Neural crest cell (in vitro differentiated cells): Measurements from ENCODE around the gene ARL15. TPM values are rescaled to one million over a fixed set of nuclear protein-coding genes. Genes with fewer than 3 reads are reported as not detected.
"Not testable (repeated sequence)": the region's sequence is repeated elsewhere in the genome, so short reads cannot be mapped to it uniquely, and the experiment has no call there.

Source experiments
- DNase-seq: peaks from one replicate; pipeline ENCODE4 v3.0.0; 2021; ENCODE audit warnings: low read depth, mixed read lengths, low spot score
- H3K27ac Mint-ChIP-seq: one replicate; pipeline ENCODE4 v1.8.0; 2021; ENCODE audit warnings: mild to moderate bottlenecking, mixed read lengths; ENCODE audit not compliant: unreplicated experiment
- H3K27me3 Mint-ChIP-seq: 2 replicates; pipeline ENCODE4 v1.8.0; 2021; ENCODE audit warnings: low read depth, mild to moderate bottlenecking, mixed read lengths
- H3K36me3 Mint-ChIP-seq: 2 replicates; pipeline ENCODE4 v1.8.0; 2021; ENCODE audit warnings: low read depth, mild to moderate bottlenecking, mixed read lengths
- H3K4me1 Mint-ChIP-seq: 2 replicates; pipeline ENCODE4 v1.8.0; 2021; ENCODE audit warnings: mixed read lengths
- H3K4me3 Mint-ChIP-seq: one replicate; pipeline ENCODE4 v1.8.0; 2021; ENCODE audit warnings: mild to moderate bottlenecking, mixed read lengths
- H3K9me3 Mint-ChIP-seq: 2 replicates; pipeline ENCODE4 v1.8.0; 2021; ENCODE audit warnings: mixed read lengths
- total RNA-seq: library from RNA; stranded (reverse); gene quantifications from 2 replicates; pipeline ENCODE4 v1.2.1, GENCODE V29; 2021
- TF ChIP-seq, protein P1 (sequence below): fragments of 200-600 bp; sonication (generic); conservative IDR thresholded peaks from 2 replicates; pipeline ENCODE4 v1.5.0; 2021; ENCODE audit warnings: antibody characterized with exemption, mild to moderate bottlenecking

ARL15 gene
- total RNA-seq, 1 donor from 2014 or later, result 18.4 TPM

DNA sequence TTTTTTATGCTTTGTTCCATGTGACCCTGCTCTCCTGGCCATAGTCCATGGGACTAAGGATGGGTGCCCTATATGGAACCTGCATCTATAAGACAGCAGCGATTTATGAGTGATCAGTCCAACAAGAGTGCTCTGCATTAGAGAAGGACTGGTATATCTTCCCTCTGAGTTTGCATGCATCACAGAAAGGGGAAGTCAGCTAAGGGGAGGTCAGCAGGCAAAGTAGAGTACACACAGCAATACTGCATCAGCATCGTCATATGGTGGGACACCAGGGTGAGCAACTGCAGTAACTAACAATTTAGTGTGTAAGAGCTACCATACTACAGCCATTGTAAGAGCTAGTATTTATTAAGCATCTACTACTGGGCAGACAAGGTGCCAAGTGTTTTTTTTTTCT is 438.6 kb downstream of the ARL15 start:
- no peaks in the 10 kb centered on the region for H3K27me3 Mint-ChIP-seq
- TF ChIP-seq, protein P1, sequence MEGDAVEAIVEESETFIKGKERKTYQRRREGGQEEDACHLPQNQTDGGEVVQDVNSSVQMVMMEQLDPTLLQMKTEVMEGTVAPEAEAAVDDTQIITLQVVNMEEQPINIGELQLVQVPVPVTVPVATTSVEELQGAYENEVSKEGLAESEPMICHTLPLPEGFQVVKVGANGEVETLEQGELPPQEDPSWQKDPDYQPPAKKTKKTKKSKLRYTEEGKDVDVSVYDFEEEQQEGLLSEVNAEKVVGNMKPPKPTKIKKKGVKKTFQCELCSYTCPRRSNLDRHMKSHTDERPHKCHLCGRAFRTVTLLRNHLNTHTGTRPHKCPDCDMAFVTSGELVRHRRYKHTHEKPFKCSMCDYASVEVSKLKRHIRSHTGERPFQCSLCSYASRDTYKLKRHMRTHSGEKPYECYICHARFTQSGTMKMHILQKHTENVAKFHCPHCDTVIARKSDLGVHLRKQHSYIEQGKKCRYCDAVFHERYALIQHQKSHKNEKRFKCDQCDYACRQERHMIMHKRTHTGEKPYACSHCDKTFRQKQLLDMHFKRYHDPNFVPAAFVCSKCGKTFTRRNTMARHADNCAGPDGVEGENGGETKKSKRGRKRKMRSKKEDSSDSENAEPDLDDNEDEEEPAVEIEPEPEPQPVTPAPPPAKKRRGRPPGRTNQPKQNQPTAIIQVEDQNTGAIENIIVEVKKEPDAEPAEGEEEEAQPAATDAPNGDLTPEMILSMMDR, result no peak
- no peak for DNase-seq

DNA sequence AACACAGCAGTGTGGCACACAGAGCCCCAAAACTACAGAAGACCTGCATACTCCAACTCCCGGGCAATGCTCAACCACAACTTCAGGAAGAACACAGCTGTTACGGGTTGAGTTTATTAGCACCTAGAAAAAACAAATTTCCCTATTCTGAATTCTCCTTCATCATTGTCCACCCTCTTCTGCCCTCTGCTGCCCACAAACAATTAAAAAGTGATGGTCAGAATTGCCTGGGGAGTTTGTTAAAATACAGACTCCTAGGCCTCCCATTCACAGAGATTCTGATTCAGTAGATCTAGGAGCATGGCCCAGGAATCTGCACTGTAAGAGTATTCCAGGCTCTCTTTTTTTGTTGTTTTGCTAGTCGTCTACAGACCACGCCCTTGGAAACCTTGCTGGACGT is 439.3 kb downstream of the ARL15 start:
- DNase-seq, result no peak
- H3K27ac Mint-ChIP-seq, result no peak overlapping the region
- H3K36me3 Mint-ChIP-seq, result peaks cover 2% of the 10 kb centered on the region
- TF ChIP-seq, protein P1, result no peak
- no peaks in the 10 kb centered on the region for H3K27me3 Mint-ChIP-seq
- H3K4me1 Mint-ChIP-seq, result no peaks in the 10 kb centered on the region
- peaks cover 9% of the 10 kb centered on the region for H3K9me3 Mint-ChIP-seq
- no peak overlapping the region for H3K4me3 Mint-ChIP-seq

More for the DNA sequence above, 438.6 kb downstream of the ARL15 start:
- peaks cover 2% of the 10 kb centered on the region for H3K36me3 Mint-ChIP-seq
- H3K27ac Mint-ChIP-seq, result no peak overlapping the region
- H3K9me3 Mint-ChIP-seq, result peaks cover 9% of the 10 kb centered on the region
- H3K4me3 Mint-ChIP-seq, result no peak overlapping the region
- H3K4me1 Mint-ChIP-seq, result no peaks in the 10 kb centered on the region

DNA sequence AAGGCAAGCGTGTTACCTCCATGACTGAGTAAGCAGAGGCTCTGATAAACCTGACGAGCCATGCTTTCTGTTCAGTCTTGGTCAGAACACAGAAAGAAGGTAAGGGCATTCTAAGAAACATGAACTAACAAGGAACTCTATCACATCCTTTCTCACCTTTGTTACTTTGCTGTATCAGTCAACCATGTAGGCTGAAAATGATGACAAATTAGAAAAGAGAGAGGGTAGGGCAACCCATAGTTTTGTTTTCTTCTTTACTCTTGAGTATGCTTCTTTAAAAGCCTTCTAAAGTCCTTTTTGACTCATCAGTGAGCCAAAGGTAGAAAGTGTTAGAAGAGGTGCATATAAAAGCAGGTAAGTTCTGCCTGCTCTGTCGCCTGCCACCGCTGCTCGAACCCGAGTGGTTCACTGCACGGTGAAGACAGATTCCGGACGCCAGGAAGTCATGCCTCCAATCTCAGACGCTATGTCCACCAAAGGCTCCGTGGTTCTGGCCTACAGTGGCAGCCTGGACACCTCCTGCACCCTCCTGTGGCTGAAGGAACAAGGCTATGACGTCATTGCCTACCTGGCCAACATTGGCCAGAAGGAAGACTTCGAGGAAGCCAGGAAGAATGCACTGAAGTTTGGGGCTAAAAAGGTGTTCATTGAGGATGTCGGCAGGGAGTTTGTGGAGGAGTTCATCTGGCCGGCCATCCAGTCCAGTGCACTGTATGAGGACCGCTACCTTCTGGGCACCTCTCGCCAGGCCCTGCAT is 451.5 kb downstream of the ARL15 start:
- H3K27ac Mint-ChIP-seq, result no peak overlapping the region
- TF ChIP-seq, protein P1, result no peak
- H3K27me3 Mint-ChIP-seq, result no peaks in the 10 kb centered on the region
- H3K9me3 Mint-ChIP-seq, result peaks cover 17% of the 10 kb centered on the region
- no peak for DNase-seq
- H3K36me3 Mint-ChIP-seq, result peaks cover 9% of the 10 kb centered on the region
- H3K4me1 Mint-ChIP-seq, result no peaks in the 10 kb centered on the region
- H3K4me3 Mint-ChIP-seq, result no peak overlapping the region

DNA sequence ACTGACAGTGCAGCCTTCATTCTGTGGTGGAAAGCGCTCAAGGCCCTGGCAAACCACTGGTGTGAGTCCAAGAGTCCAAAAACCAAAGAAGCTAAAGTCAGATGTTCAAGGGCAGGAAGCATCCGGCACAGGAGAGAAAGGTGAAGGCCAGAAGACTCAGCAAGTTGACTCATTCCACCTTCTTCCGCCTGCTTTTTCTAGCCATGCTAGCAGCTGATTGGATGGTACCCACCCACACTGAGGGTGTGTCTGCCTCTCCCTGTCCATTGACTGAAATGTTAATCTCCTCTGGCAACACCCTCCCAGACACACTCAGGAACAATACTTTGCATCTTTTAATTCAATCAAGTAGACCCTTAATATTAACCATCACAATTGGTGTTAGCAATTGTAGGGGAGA is 453.9 kb downstream of the ARL15 start:
- Mint-ChIP-seq H3K27ac (no peak overlapping the region), H3K4me1 (no peaks in the 10 kb centered on the region), H3K4me3 (no peak overlapping the region), H3K9me3 (peaks cover 20% of the 10 kb centered on the region), H3K27me3 (no peaks in the 10 kb centered on the region), H3K36me3 (peaks cover 9% of the 10 kb centered on the region)
- TF ChIP-seq, protein P1, result no peak
- DNase-seq, result no peak

DNA sequence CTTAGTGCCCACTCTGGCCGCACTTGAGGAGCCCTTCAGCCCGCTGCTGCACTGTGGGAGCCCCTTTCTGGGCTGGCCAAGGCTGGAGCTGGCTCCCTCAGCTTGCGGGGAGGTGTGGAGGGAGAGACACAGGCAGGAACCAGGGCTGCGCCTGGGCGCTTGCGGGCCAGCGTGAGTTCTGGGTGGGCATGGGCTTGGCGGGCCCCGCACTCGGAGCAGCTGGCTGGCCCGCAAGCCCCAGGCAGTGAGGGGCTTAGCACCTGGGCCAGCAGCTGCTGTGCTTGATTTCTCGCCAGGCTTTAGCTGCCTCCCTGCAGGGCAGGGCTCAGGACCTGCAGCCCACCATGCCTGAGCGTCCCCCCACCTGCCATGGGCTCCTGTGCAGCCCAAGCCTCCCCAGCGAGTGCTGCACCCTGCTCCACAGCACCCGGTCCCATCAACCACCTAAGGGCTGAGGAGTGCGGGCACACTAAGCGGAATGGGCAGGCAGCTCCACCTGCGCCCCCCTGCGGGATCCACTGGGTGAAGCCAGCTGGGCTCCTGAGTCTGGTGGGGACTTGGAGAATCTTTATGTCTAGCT is 473.4 kb downstream of the ARL15 start:
- H3K9me3 Mint-ChIP-seq, result peaks cover 11% of the 10 kb centered on the region
- not testable (repeated sequence) for H3K27ac Mint-ChIP-seq, H3K36me3 Mint-ChIP-seq, H3K27me3 Mint-ChIP-seq, H3K4me3 Mint-ChIP-seq, DNase-seq, H3K4me1 Mint-ChIP-seq

DNA sequence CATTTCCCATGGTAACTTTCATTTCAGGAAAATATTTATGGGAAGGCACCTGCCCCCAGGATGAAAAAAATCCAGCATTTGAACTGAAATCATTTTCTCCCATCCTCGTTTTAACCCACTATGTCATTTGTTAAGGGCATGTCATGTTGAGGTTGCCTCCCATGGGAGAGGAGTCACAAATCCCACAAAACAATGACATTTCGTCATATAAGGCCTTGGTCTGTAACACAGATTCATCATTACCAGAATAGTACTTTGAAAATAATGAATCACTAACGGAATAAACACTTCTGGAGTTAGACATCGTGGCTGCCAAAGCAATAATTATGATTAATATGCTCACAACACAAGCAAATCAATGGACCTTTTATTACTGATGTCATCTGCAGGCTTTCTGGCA is 475.9 kb downstream of the ARL15 start:
- H3K27ac Mint-ChIP-seq, result no peak overlapping the region
- no peak overlapping the region for H3K4me3 Mint-ChIP-seq
- H3K9me3 Mint-ChIP-seq, result peaks cover 5% of the 10 kb centered on the region
- no peak for DNase-seq
- peaks cover 5% of the 10 kb centered on the region for H3K36me3 Mint-ChIP-seq
- H3K4me1 Mint-ChIP-seq, result no peaks in the 10 kb centered on the region
- TF ChIP-seq, protein P1, result no peak
- no peaks in the 10 kb centered on the region for H3K27me3 Mint-ChIP-seq
